Amniotic epithelial cell (primary cell): ENCODE data around the gene CYTIP.
"Not testable (repeated sequence)": the region's sequence is repeated elsewhere in the genome, so short reads cannot be mapped to it uniquely, and the experiment has no call there.

Experiments
- DNase-seq: peaks from one replicate; pipeline ENCODE4 v3.0.0-alpha.2; 2010; ENCODE audit warnings: low read depth

The CYTIP gene

GRCh38 chr2:157368508-157368907 lies 75.4 kb downstream of the CYTIP start:
- not testable (repeated sequence) for DNase-seq

- DNase-seq = no peak
These were observed 76.2 kb downstream of the CYTIP start for GRCh38 chr2:157367704-157368103.
